Right ventricle myocardium inferior (tissue), 1 donor: ENCODE measurements around the gene NEDD9. TPM values are rescaled to one million over a fixed set of nuclear protein-coding genes. Genes with fewer than 3 reads are reported as not detected.

Experiments used
- ATAC-seq: fragments of 200-7000 bp; cut with Tn5 transposase; one replicate; pipeline ENCODE4 v1.9.1; 2020; ENCODE audit warnings: mild to moderate bottlenecking, moderate library complexity
- DNase-seq: peaks from one replicate; pipeline ENCODE4 v3.0.0; 2021; ENCODE audit errors: missing footprints
- intact Hi-C: fragments of 100-400 bp; cut with DNase I; formaldehyde crosslinking; loops from one replicate; pipeline ENCODE4 v1.11.0; 2022
- total RNA-seq: library from RNA; stranded (reverse); fragmentation: NEBNext Ultra II Directional; extraction: Animal tissue kit (Norgen Biotek cat#: 25700); gene quantifications from one replicate; pipeline ENCODE4 v1.2.1, GENCODE V29; 2021
- donor health status: DM: no; HTN: yes; CAD: no; lungs with severe emphysema.

NEDD9 gene
- total RNA-seq, 1 donor from 2014 or later: 29.3 TPM

GRCh38 chr6:11209906-11210305 lies 22.6 kb downstream of the NEDD9 start:
- ATAC-seq: no peak
- no peak for DNase-seq
- intact Hi-C loops: loop anchor here (5.0 kb wide), 2 partner anchors 33 to 157 kb away; no protein-coding TSS in a partner anchor

- intact Hi-C loops: no loop called here
- DNase-seq: no peak
- no peak for ATAC-seq
These were observed 23.1 kb downstream of the NEDD9 start for GRCh38 chr6:11209369-11209768.

GRCh38 chr6:11208854-11209253 lies 23.6 kb downstream of the NEDD9 start:
- no peak for ATAC-seq
- intact Hi-C loops: no loop called here
- no peak for DNase-seq

GRCh38 chr6:11208267-11208666 lies 24.2 kb downstream of the NEDD9 start:
- ATAC-seq: no peak
- peak; percentile 42 for DNase-seq
- intact Hi-C loops: no loop called here

GRCh38 chr6:11207199-11207968 lies 25.1 kb downstream of the NEDD9 start:
- DNase-seq: peak; percentile 76
- intact Hi-C loops: no loop called here

GRCh38 chr6:11206576-11206975 lies 25.9 kb downstream of the NEDD9 start:
- ATAC-seq: no peak
- intact Hi-C loops: no loop called here
- no peak for DNase-seq

More at GRCh38 chr6:11207199-11207968, 25.1 kb downstream of the NEDD9 start:
- peak; percentile 65 for ATAC-seq

GRCh38 chr6:11204794-11205366 lies 27.6 kb downstream of the NEDD9 start:
- intact Hi-C loops: no loop called here
- ATAC-seq (no peak), DNase-seq (no peak)

GRCh38 chr6:11204005-11204399 lies 28.5 kb downstream of the NEDD9 start:
- ATAC-seq: no peak
- DNase-seq: no peak
- intact Hi-C loops: no loop called here

GRCh38 chr6:11203306-11204004 lies 29.0 kb downstream of the NEDD9 start:
- intact Hi-C loops: no loop called here
- DNase-seq: no peak
- no peak for ATAC-seq

- ATAC-seq (no peak), DNase-seq (no peak)
- intact Hi-C loops: no loop called here
These were observed 29.8 kb downstream of the NEDD9 start for GRCh38 chr6:11202513-11203305.

- no peak for DNase-seq
- no peak for ATAC-seq
- intact Hi-C loops: no loop called here
These were observed 30.5 kb downstream of the NEDD9 start for GRCh38 chr6:11201772-11202512.

- DNase-seq (no peak), ATAC-seq (no peak)
- intact Hi-C loops: no loop called here
These were observed 31.5 kb downstream of the NEDD9 start for GRCh38 chr6:11201015-11201414.

GRCh38 chr6:11200356-11200755 lies 32.1 kb downstream of the NEDD9 start:
- intact Hi-C loops: no loop called here

GRCh38 chr6:11198663-11199603 lies 33.5 kb downstream of the NEDD9 start:
- intact Hi-C loops: no loop called here
- DNase-seq: no peak
- no peak for ATAC-seq

More at GRCh38 chr6:11200356-11200755, 32.1 kb downstream of the NEDD9 start:
- DNase-seq: no peak
- no peak for ATAC-seq

GRCh38 chr6:11197850-11198249 lies 34.6 kb downstream of the NEDD9 start:
- DNase-seq (no peak), ATAC-seq (no peak)
- intact Hi-C loops: no loop called here

- intact Hi-C loops: no loop called here
- no peak for DNase-seq
- no peak for ATAC-seq
These were observed 35.3 kb downstream of the NEDD9 start for GRCh38 chr6:11197175-11197536.

- intact Hi-C loops: no loop called here
- no peak for DNase-seq
- no peak for ATAC-seq
These were observed 35.8 kb downstream of the NEDD9 start for GRCh38 chr6:11196511-11197174.
